ENCODE measurements around the gene CBR3. TPM values are rescaled to one million over a fixed set of nuclear protein-coding genes. Genes with fewer than 3 reads are reported as not detected.

Gene CBR3
- total RNA-seq, 2 experiments from 2014 or later: 14.6 to 14.9 TPM

DNA sequence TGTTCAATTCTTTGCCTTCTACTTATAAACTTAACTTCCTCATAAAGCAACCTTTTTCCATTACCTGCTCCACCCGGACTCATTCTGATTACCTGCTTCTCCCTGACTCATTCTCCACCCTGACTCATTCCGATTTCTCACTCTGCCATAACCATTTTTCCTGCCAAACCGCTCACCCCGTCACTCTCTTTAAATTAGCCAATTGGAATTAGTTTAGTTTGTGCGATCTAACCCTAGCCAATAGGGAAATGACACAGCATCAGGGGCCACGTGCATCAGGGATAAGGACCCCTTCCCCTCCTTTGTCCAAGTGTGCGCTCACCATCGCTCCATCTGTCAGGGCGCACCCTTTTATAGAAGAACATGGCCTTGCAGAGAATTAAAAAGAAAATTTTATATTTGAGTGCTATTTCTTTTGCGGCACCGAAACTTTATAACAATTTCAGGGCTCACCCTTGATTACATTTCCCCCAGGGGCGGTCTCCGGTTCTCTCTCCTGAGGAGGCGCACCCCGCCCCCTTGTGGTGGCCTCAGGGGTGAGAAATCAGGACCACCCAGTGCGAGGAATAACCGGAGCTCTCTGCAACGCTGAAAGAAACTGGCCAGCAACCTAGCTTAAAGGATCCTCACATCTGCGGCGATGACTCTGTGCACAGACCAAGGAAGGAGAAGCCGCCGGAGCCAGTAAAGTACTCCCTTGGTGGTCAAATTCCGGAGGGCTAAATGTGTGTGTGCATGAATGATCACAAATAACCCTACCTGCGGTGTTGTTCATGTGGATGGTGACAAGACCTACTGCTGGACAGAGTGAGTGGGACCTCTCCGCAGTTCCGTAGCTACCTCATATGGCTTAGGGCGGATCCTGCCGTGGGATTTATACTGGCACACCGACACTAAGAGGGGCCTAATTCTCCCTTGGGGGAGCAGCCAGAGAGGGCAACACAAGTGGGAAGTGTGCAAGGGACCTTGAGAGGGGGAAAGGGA is 30.3 kb upstream of the CBR3 start:
- H3K36me3 Mint-ChIP-seq: no peaks in the 10 kb centered on the region
- H3K27ac Mint-ChIP-seq: no peak overlapping the region
- DNase-seq: peak; percentile 69
- H3K4me1 Mint-ChIP-seq: peaks cover 8% of the 10 kb centered on the region
- H3K27me3 Mint-ChIP-seq: peaks cover 40% of the 10 kb centered on the region
- POLR2A ChIA-PET: interaction anchor here (0.6 kb wide), 1 partner anchor 47 kb away, joined by 3 read pairs; no protein-coding TSS in a partner anchor
- peak overlapping the region; percentile 25 for H3K4me3 Mint-ChIP-seq
- H3K9me3 Mint-ChIP-seq: no peaks in the 10 kb centered on the region
- peak; percentile 42 for ATAC-seq (ENCODE audit: low read depth)

DNA sequence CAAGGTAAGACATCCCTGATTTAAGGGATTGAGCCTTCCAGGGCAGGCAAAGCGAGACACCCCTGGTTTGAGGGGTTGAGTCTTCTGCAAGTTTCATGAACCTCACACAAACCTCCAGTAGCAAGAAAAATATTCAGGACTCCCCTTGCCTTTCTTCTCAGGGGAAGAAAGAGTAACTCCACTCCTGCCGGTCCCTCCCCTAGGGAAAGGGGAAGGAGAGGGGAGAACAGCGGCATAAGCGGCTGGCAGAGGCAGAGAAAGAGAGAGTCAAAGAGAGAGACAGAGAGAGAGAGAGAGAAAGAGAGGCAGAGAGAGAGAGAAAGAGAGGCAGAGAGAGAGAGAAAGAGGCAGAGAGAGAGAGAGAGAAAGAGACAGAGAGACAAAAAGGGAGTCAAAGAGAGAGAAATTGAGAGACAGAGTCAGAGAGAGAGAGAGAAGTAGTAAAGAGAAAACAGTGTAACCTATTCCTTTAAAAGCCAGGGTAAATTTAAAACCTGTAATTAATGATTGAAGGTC is 29.5 kb upstream of the CBR3 start:
- ATAC-seq (ENCODE audit: low read depth) (no peak), DNase-seq (no peak)
- Mint-ChIP-seq H3K27ac (no peak overlapping the region), H3K9me3 (no peaks in the 10 kb centered on the region), H3K4me1 (peaks cover 8% of the 10 kb centered on the region), H3K4me3 (no peak overlapping the region), H3K27me3 (peaks cover 40% of the 10 kb centered on the region), H3K36me3 (no peaks in the 10 kb centered on the region)
- POLR2A ChIA-PET: interaction anchor here (0.6 kb wide), 1 partner anchor 48 kb away, joined by 3 read pairs; no protein-coding TSS in a partner anchor

DNA sequence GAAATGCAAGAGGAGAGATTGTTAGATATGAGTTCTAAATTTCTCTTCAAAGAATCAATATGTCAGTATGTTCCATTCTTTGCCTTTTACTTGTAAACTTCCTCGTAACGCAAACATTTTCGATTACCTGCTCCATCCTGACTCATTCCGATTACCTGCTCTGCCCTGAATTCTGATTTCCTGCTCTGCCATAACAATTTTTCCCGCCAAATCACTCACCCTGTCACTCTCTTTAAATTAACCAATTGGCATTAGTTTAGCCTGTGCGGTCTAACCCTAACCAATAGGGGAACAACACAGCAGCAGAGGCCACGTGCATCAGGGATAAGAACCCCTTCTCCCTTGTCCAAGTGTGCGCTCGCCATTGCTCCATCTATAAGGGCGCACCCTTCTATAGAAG is 25.0 kb upstream of the CBR3 start:
- Mint-ChIP-seq H3K27me3 (peaks cover 27% of the 10 kb centered on the region), H3K9me3 (no peaks in the 10 kb centered on the region), H3K4me1 (peaks cover 27% of the 10 kb centered on the region), H3K36me3 (no peaks in the 10 kb centered on the region), H3K27ac (no peak overlapping the region), H3K4me3 (no peak overlapping the region)
- POLR2A ChIA-PET: no interaction called here
- ATAC-seq (ENCODE audit: low read depth) (no peak), DNase-seq (no peak)

DNA sequence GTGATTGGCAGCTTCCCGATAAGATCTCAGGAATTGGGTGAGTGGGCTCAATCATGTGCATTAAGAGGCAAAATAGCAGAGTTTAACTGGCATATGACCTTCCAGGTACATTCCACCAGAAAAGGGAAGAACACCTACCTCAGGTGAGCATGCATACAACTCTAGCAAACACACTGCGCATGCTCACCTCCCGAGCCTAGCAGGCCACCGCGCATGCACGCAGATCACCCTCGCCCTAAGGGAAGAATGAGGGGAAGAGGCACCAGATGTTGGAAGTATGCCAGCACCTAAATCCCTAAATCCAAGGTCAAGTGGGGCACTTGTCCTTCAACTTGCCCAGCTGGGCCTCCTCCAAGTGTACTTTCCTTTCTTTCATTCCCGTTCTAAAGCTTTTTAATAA is 23.6 kb upstream of the CBR3 start:
- DNase-seq (no peak), ATAC-seq (ENCODE audit: low read depth) (no peak)
- Mint-ChIP-seq H3K27me3 (peaks cover 14% of the 10 kb centered on the region), H3K4me1 (peaks cover 31% of the 10 kb centered on the region), H3K9me3 (no peaks in the 10 kb centered on the region), H3K4me3 (no peak overlapping the region), H3K36me3 (no peaks in the 10 kb centered on the region), H3K27ac (no peak overlapping the region)
- POLR2A ChIA-PET: no interaction called here

DNA sequence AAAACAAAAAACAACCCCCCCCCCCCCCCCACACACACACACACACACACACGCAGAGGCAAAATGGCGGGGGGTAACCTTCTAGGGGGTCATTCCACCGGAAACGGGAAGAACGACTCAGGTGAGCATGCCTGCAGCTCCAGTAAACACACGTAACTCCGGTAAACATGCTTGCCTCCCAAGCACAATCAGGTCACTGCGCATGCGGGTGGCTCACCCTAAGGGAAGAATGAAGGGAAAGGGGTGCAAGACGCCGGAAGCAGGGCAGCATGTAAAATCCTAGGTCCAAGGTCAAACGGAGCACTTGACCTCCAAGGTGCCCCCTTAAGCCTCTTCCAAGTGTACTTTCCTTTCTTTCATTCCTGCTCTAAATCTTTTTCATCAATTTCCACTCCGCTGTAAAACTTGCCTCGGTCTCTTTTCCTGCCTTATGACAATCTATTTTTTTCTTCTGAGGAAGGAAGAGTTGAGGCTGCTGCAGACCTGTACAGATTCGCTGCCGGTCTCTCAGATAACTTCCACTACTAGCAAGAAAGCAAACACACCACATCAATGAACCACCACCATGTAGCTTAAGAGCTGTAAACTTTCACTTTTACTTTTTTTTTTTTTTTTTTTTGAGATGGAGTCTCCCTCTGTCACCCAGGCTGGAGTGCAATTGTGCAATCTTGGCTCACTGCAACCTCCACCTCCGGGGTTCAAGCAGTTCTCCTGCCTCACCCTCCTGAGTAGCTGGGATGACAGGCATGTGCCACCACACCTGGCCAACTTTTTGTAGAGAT is 21.0 kb upstream of the CBR3 start:
- Mint-ChIP-seq H3K4me3 (peak overlapping the region; percentile 83), H3K4me1 (peaks cover 32% of the 10 kb centered on the region), H3K27ac (peak overlapping the region; percentile 90), H3K9me3 (no peaks in the 10 kb centered on the region), H3K36me3 (no peaks in the 10 kb centered on the region), H3K27me3 (peaks cover 2% of the 10 kb centered on the region)
- DNase-seq (peak; percentile 40), ATAC-seq (ENCODE audit: low read depth) (peak; percentile 80)
- POLR2A ChIA-PET: interaction anchor here (0.5 to 2.9 kb wide), 6 partner anchors 21 to 54 kb away, joined by 3 to 7 read pairs (median 4); partner anchors contain the start of genes CBR1 and SETD4

DNA sequence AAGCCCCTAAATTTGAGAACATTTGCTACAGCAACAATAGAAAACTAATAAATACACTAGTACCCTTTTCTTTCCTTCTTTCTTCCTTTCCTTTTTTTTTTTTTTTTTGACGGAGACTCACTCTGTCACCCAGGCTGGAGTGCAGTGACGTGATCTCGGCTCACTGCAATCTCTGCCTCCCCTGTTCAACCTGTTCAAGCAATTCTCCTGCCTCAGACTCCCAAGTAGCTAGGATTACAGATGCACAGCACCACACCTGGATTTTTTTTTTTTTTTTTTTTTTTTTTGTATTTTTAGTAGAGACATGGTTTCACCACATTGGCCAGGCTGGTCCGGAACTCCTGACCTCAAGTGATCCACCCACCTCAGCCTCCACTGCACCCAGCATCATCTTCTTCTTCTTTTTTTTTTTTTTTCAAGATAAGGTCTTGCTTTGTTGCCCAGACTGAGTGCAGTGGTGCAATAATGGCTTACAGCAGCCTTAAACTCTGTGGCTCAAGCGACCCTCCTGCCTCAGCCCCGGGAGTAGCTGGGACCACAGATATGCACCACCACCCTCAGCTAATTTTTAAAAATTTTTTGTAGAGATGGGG is 19.6 kb upstream of the CBR3 start:
- H3K4me1 Mint-ChIP-seq: peaks cover 32% of the 10 kb centered on the region
- no peak for DNase-seq
- ATAC-seq (ENCODE audit: low read depth): peak; percentile 28
- no peak overlapping the region for H3K4me3 Mint-ChIP-seq
- peak overlapping the region; percentile 58 for H3K27ac Mint-ChIP-seq
- peaks cover 2% of the 10 kb centered on the region for H3K27me3 Mint-ChIP-seq
- no peaks in the 10 kb centered on the region for H3K9me3 Mint-ChIP-seq
- POLR2A ChIA-PET: interaction anchor here (0.6 to 2.9 kb wide), 4 partner anchors 45 to 1308 kb away, joined by 3 to 7 read pairs (median 6); partner anchors contain the start of genes CBR1 and SETD4
- H3K36me3 Mint-ChIP-seq: no peaks in the 10 kb centered on the region

DNA sequence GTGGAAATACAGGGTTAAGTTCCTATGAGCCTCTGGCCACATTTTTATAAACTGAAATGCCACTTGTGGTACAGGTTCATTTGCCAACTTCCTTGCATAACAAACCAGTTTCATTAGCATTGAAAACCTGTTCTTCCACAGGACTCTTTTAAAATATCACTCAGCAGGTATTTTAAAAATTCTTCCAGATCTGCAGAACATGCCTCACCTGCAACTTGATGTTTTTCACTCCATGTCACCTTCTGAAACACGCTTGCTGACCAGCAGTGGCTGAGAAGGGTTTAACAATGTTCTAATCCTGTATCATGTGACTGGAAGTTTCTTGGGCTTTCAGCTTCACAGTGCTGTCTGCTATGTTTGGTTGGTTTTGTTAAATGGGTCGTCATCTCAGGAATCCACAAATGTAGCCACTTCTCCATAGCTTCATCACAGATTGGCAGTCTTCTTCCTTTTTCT is 17.6 kb upstream of the CBR3 start:
- DNase-seq (no peak), ATAC-seq (ENCODE audit: low read depth) (no peak)
- Mint-ChIP-seq H3K9me3 (no peaks in the 10 kb centered on the region), H3K36me3 (no peaks in the 10 kb centered on the region), H3K27ac (no peak overlapping the region), H3K4me3 (no peak overlapping the region), H3K4me1 (peaks cover 31% of the 10 kb centered on the region), H3K27me3 (no peaks in the 10 kb centered on the region)
- POLR2A ChIA-PET: no interaction called here

DNA sequence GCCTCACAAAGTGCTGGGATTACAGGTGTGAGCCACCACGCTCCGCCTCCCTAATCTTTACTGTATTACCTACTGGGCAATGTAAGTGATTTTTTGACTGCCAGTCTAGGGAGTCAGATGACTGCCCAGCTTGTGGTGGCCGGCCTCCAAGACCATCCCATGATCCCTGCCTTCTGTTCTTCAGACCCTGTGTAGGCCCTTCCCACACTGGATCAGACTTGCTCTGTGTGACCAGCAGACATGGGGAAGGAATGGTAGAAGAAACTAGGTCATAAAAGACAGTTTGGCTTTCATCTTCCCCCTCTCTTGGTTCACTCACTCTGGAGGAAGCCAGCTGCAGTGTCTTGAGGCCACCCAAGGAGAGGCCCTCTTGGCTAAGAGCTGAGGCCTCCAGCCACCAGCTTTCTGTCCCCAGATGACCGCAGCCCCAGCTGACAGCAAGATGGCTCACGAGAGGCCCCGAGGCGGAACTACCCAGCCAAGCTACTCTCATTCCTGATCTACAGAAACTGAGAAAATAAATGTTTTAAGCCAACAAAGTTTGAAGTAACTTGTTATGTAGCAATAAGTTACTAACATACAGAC is 14.5 kb upstream of the CBR3 start:
- H3K27me3 Mint-ChIP-seq: peaks cover 4% of the 10 kb centered on the region
- no peak for DNase-seq
- H3K27ac Mint-ChIP-seq: no peak overlapping the region
- H3K4me1 Mint-ChIP-seq: peaks cover 8% of the 10 kb centered on the region
- POLR2A ChIA-PET: no interaction called here
- no peaks in the 10 kb centered on the region for H3K36me3 Mint-ChIP-seq
- ATAC-seq (ENCODE audit: low read depth): no peak
- H3K4me3 Mint-ChIP-seq: no peak overlapping the region
- no peaks in the 10 kb centered on the region for H3K9me3 Mint-ChIP-seq

DNA sequence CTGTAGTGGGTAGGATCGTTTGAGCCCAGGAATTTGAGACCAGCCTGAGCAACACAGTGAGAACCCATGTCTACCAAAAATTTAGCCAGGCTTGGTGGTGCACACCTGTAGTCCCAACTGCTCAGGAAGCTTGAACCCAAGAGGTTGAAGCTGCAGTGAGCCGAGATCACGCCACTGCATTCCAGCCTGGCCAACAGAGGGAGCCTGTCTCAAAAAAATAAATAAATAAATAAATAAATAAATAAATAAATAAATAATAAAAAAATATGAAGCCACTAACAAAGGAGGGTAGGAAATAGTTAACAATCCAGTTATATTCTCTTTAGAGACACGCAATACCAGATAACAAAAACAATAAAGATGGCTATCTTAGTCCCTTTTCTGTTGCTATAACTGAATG is 11.9 kb upstream of the CBR3 start:
- H3K36me3 Mint-ChIP-seq: no peaks in the 10 kb centered on the region
- POLR2A ChIA-PET: interaction anchor here (0.7 to 0.8 kb wide), 2 partner anchors 27 to 68 kb away, joined by 3 to 4 read pairs; no protein-coding TSS in a partner anchor
- H3K4me3 Mint-ChIP-seq: no peak overlapping the region
- peaks cover 12% of the 10 kb centered on the region for H3K27me3 Mint-ChIP-seq
- H3K4me1 Mint-ChIP-seq: peaks cover 7% of the 10 kb centered on the region
- DNase-seq (no peak), ATAC-seq (ENCODE audit: low read depth) (no peak)
- H3K27ac Mint-ChIP-seq: no peak overlapping the region
- H3K9me3 Mint-ChIP-seq: no peaks in the 10 kb centered on the region

DNA sequence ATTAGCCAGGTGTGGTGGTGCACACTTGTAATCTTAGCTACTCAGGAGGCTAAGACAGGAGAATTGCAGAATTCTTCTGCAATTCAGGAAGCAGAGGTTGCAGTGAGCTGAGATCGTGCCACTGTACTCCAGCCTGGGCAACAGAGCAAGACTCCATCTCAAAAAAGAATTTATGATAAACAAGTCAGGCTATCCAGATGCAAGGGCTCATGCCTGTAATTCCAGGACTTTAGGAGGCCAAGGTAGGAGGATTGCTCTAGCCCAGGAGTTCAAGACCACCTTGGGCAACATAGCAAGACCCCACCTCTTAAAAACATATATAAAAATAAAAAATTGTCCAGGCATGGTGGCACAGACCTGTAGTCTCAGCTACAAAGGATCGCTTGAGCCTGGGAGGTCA is 10.5 kb upstream of the CBR3 start:
- H3K9me3 Mint-ChIP-seq: no peaks in the 10 kb centered on the region
- H3K27ac Mint-ChIP-seq: no peak overlapping the region
- peaks cover 21% of the 10 kb centered on the region for H3K27me3 Mint-ChIP-seq
- ATAC-seq (ENCODE audit: low read depth) (no peak), DNase-seq (no peak)
- H3K36me3 Mint-ChIP-seq: no peaks in the 10 kb centered on the region
- POLR2A ChIA-PET: no interaction called here
- H3K4me1 Mint-ChIP-seq: peaks cover 15% of the 10 kb centered on the region
- H3K4me3 Mint-ChIP-seq: no peak overlapping the region

DNA sequence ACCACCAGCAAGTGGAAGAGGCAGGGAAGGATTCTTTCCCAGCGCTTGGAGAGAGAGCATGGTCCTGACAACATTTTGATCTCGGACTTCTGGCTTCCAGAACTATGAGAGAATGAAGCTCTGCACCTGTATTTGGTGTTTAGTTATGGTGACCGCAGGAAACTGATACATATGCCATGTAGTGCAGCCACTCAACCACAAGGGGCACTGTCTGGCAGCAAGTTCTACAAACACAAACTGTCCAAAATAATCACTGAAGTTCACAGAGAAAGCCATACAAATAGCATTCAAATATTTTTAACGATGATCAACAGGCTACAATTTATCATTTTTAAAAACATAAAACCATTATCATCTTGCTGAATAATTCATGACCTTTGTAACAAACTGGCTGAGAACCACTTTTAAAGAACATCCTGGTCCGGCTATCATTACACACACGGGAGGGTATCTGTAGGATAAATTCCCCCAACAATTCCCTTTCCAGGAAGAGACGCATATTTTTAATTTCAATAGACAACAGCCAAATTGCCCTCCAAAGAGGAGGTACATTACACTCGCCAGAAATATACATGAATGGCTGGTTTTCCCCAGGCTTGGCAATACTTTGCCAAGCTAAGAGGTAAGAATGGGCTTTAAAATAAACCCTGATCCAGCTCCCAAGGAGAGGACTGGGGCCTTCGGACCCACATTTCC is 9.2 kb upstream of the CBR3 start:
- H3K36me3 Mint-ChIP-seq: peaks cover 1% of the 10 kb centered on the region
- H3K27me3 Mint-ChIP-seq: peaks cover 22% of the 10 kb centered on the region
- H3K27ac Mint-ChIP-seq: no peak overlapping the region
- DNase-seq (peak; percentile 54), ATAC-seq (ENCODE audit: low read depth) (no peak)
- POLR2A ChIA-PET: interaction anchor here (1.0 kb wide), 1 partner anchor 10 kb away, joined by 5 read pairs; no protein-coding TSS in a partner anchor
- peaks cover 20% of the 10 kb centered on the region for H3K4me1 Mint-ChIP-seq
- no peaks in the 10 kb centered on the region for H3K9me3 Mint-ChIP-seq
- H3K4me3 Mint-ChIP-seq: no peak overlapping the region

DNA sequence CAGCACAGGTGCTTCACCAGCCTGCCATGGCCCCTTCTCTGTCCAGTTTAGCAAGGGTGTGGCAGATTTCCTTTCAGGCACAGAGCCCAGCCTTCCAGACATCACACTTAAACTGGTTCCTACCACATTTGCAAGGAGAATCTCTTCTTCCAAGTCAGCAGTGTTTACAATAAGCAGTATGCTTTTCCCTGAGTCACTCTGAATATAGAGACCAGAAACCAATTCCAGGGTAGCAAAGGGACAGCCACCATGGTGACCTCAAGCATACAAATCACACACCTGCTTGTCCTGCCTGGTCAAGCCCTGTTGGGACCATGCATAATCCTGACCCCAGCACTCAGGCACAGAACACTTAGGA is 8.7 kb upstream of the CBR3 start:
- DNase-seq (no peak), ATAC-seq (ENCODE audit: low read depth) (no peak)
- POLR2A ChIA-PET: no interaction called here
- peaks cover 24% of the 10 kb centered on the region for H3K4me1 Mint-ChIP-seq
- H3K36me3 Mint-ChIP-seq: peaks cover 5% of the 10 kb centered on the region
- H3K9me3 Mint-ChIP-seq: no peaks in the 10 kb centered on the region
- no peak overlapping the region for H3K27ac Mint-ChIP-seq
- H3K4me3 Mint-ChIP-seq: no peak overlapping the region
- H3K27me3 Mint-ChIP-seq: peaks cover 22% of the 10 kb centered on the region
